ENCODE measurements around the gene LGALS7B. TPM values are rescaled to one million over a fixed set of nuclear protein-coding genes. Genes with fewer than 3 reads are reported as not detected.
"Not testable (repeated sequence)": the region's sequence is repeated elsewhere in the genome, so short reads cannot be mapped to it uniquely, and the experiment has no call there.

Gene LGALS7B
- total and polyA plus RNA-seq, 2 donors (not counting 1 experiment from before 2014, with no cell fraction given): not detected

- Histone ChIP-seq H2AFZ (ENCODE audit: insufficient read depth, low read depth, low read length, poor library complexity, severe bottlenecking) (no peak overlapping the region), H3K79me2 (ENCODE audit: control insufficient read depth, insufficient read depth, low read length) (no peaks in the 10 kb centered on the region), H3K4me3 (ENCODE audit: control extremely low read depth in 1 of 5, extremely low read depth in 1 of 5, insufficient read depth in 1 of 5, low read depth in 2 of 5, low read length in 4 of 5) (no peak overlapping the region), H4K20me1 (ENCODE audit: control insufficient read depth, insufficient read depth, low read length, poor library complexity, severe bottlenecking) (no peaks in the 10 kb centered on the region), H3K9ac (ENCODE audit: low read length) (no peak overlapping the region), H3K27ac (ENCODE audit: low read length in 2 of 2) (no peak overlapping the region), H3K9me3 (ENCODE audit: control extremely low read depth in 1 of 3, control insufficient read depth in 2 of 3, insufficient read depth in 1 of 3, low read length in 2 of 3) (no peaks in the 10 kb centered on the region), H3K4me1 (ENCODE audit: control insufficient read depth in 2 of 2, insufficient read depth in 2 of 2, low read length in 2 of 2) (no peaks in the 10 kb centered on the region), H3K36me3 (replicated peaks in 1 of 2; ENCODE audit: control extremely low read depth in 1 of 2, control insufficient read depth in 1 of 2, extremely low read depth in 1 of 2, insufficient read depth in 2 of 2, low read length in 1 of 2) (no peaks in the 10 kb centered on the region), H3K4me2 (replicated peaks; ENCODE audit: low read depth, low read length, poor library complexity, severe bottlenecking) (no peak overlapping the region), H3K27me3 (replicated peaks in 1 of 4; ENCODE audit: control extremely low read depth in 1 of 4, control insufficient read depth in 3 of 4, insufficient read depth in 4 of 4, low read length in 3 of 4) (no peaks in the 10 kb centered on the region)
- ATAC-seq (ENCODE audit: low read depth) (no peak), DNase-seq (no peak)
- peak overlapping the region; percentile 37 for H3K27ac Mint-ChIP-seq
- H3K27me3 Mint-ChIP-seq: peaks cover 1% of the 10 kb centered on the region
- no peaks in the 10 kb centered on the region for H3K9me3 Mint-ChIP-seq (ENCODE audit: insufficient read depth)
- H3K4me3 Mint-ChIP-seq: no peak overlapping the region
- TF ChIP-seq CTCF (IDR thresholded peaks at IDR 0.05) (no peak), EZH2 (IDR thresholded peaks at IDR 0.05; ENCODE audit: borderline replicate concordance, insufficient read depth, low read depth, low read length, poor library complexity, severe bottlenecking) (no peak)
- intact Hi-C loops (cut with micrococcal nuclease): no loop called here
- CTCF ChIA-PET: interaction anchor here (0.7 to 1.7 kb wide), 2 partner anchors 17 to 107 kb away, joined by 4 to 5 read pairs; no protein-coding TSS in a partner anchor
- POLR2A ChIA-PET: interaction anchor here (0.6 kb wide), 1 partner anchor 816 kb away, joined by 4 read pairs; no protein-coding TSS in a partner anchor
- H3K4me1 Mint-ChIP-seq: no peaks in the 10 kb centered on the region
- WGBS (ENCODE audit: insufficient coverage): 93% methylated on average over 10 of the region's 11 CpGs
These were observed 2.3 kb upstream of the LGALS7B start for GRCh38 chr19:38786572-38787265.

- DNase-seq; H3K27me3 Mint-ChIP-seq; CTCF ChIA-PET; H4K20me1 ChIP-seq (ENCODE audit: control insufficient read depth, insufficient read depth, low read length, poor library complexity, severe bottlenecking); ATAC-seq (ENCODE audit: low read depth); H3K4me2 ChIP-seq (replicated peaks; ENCODE audit: low read depth, low read length, poor library complexity, severe bottlenecking); H3K27me3 ChIP-seq (replicated peaks in 1 of 4; ENCODE audit: control extremely low read depth in 1 of 4, control insufficient read depth in 3 of 4, insufficient read depth in 4 of 4, low read length in 3 of 4); H3K9me3 ChIP-seq (ENCODE audit: control extremely low read depth in 1 of 3, control insufficient read depth in 2 of 3, insufficient read depth in 1 of 3, low read length in 2 of 3); H3K36me3 ChIP-seq (replicated peaks in 1 of 2; ENCODE audit: control extremely low read depth in 1 of 2, control insufficient read depth in 1 of 2, extremely low read depth in 1 of 2, insufficient read depth in 2 of 2, low read length in 1 of 2); H3K4me1 ChIP-seq (ENCODE audit: control insufficient read depth in 2 of 2, insufficient read depth in 2 of 2, low read length in 2 of 2); H3K27ac Mint-ChIP-seq; H3K9ac ChIP-seq (ENCODE audit: low read length); H3K79me2 ChIP-seq (ENCODE audit: control insufficient read depth, insufficient read depth, low read length); H3K4me3 Mint-ChIP-seq; H3K4me1 Mint-ChIP-seq; H3K27ac ChIP-seq (ENCODE audit: low read length in 2 of 2); H3K9me3 Mint-ChIP-seq (ENCODE audit: insufficient read depth); POLR2A ChIA-PET: not testable (repeated sequence)
- intact Hi-C loops (cut with micrococcal nuclease): loop anchor here (10.0 kb wide), 1 partner anchor 56 kb away; no protein-coding TSS in a partner anchor
- H3K4me3 ChIP-seq (ENCODE audit: control extremely low read depth in 1 of 5, extremely low read depth in 1 of 5, insufficient read depth in 1 of 5, low read depth in 2 of 5, low read length in 4 of 5): peak overlapping the region in 1 of 5 experiments; percentile 34
- peak overlapping the region; percentile 42 for H2AFZ ChIP-seq (ENCODE audit: insufficient read depth, low read depth, low read length, poor library complexity, severe bottlenecking)
- 100% methylated on average over 1 of the region's 49 CpGs for WGBS (ENCODE audit: insufficient coverage)
These were observed 1.8 kb downstream of the LGALS7B start for GRCh38 chr19:38790507-38791403.

GRCh38 chr19:38791451-38792064 lies 2.6 kb downstream of the LGALS7B start:
- H3K4me2 ChIP-seq (replicated peaks; ENCODE audit: low read depth, low read length, poor library complexity, severe bottlenecking); H3K36me3 ChIP-seq (replicated peaks in 1 of 2; ENCODE audit: control extremely low read depth in 1 of 2, control insufficient read depth in 1 of 2, extremely low read depth in 1 of 2, insufficient read depth in 2 of 2, low read length in 1 of 2); H3K4me3 Mint-ChIP-seq; H3K4me1 ChIP-seq (ENCODE audit: control insufficient read depth in 2 of 2, insufficient read depth in 2 of 2, low read length in 2 of 2); H3K27ac Mint-ChIP-seq; H3K27ac ChIP-seq (ENCODE audit: low read length in 2 of 2); H3K27me3 ChIP-seq (replicated peaks in 1 of 4; ENCODE audit: control extremely low read depth in 1 of 4, control insufficient read depth in 3 of 4, insufficient read depth in 4 of 4, low read length in 3 of 4); H3K9ac ChIP-seq (ENCODE audit: low read length); H4K20me1 ChIP-seq (ENCODE audit: control insufficient read depth, insufficient read depth, low read length, poor library complexity, severe bottlenecking); H3K9me3 Mint-ChIP-seq (ENCODE audit: insufficient read depth); DNase-seq; H3K27me3 Mint-ChIP-seq; H3K9me3 ChIP-seq (ENCODE audit: control extremely low read depth in 1 of 3, control insufficient read depth in 2 of 3, insufficient read depth in 1 of 3, low read length in 2 of 3); H3K79me2 ChIP-seq (ENCODE audit: control insufficient read depth, insufficient read depth, low read length); H3K4me1 Mint-ChIP-seq: not testable (repeated sequence)
- intact Hi-C loops (cut with micrococcal nuclease): loop anchor here (10.0 kb wide), 1 partner anchor 57 kb away; no protein-coding TSS in a partner anchor
- H2AFZ ChIP-seq (ENCODE audit: insufficient read depth, low read depth, low read length, poor library complexity, severe bottlenecking): peak overlapping the region; percentile 42
- POLR2A ChIA-PET: interaction anchor here (0.7 kb wide), 1 partner anchor 601 kb away, joined by 3 read pairs; no protein-coding TSS in a partner anchor
- ATAC-seq (ENCODE audit: low read depth): peak; percentile 89
- CTCF ChIA-PET: interaction anchor here (1.7 kb wide), 1 partner anchor 22 kb away, joined by 8 read pairs; no protein-coding TSS in a partner anchor
- no CpG with 5 or more reads among the region's 40 CpGs for WGBS (ENCODE audit: insufficient coverage)
- peak overlapping the region in 1 of 5 experiments; percentile 34 for H3K4me3 ChIP-seq (ENCODE audit: control extremely low read depth in 1 of 5, extremely low read depth in 1 of 5, insufficient read depth in 1 of 5, low read depth in 2 of 5, low read length in 4 of 5)

Measured in B cell (primary cell).